Karpas-422 (cell line): ENCODE results near the gene OMD. TPM values are rescaled to one million over a fixed set of nuclear protein-coding genes. Genes with fewer than 3 reads are reported as not detected.
"Not testable (repeated sequence)": the region's sequence is repeated elsewhere in the genome, so short reads cannot be mapped to it uniquely, and the experiment has no call there.

Experiments used
- DNase-seq: peaks from one replicate; pipeline ENCODE4 v3.0.0-alpha.2; 2015
- H2AFZ ChIP-seq: fragments of 200-600 bp; sonication (generic); 2 replicates; pipeline ENCODE4 v1.6.1; 2014; ENCODE audit warnings: antibody characterized with exemption, low read length, mixed read lengths
- H3K27ac ChIP-seq: fragments of 200-600 bp; sonication (generic); 2 replicates; pipeline ENCODE4 v1.5.1; 2014; ENCODE audit warnings: mild to moderate bottlenecking, low read length, moderate library complexity
- H3K27me3 ChIP-seq: fragments of 200-600 bp; sonication (generic); 2 replicates; pipeline ENCODE4 v1.6.1; 2014; ENCODE audit warnings: low read length, mixed read lengths
- H3K36me3 ChIP-seq: fragments of 200-600 bp; sonication (generic); 2 replicates; pipeline ENCODE4 v1.6.1; 2014; ENCODE audit warnings: low read length, mixed read lengths; ENCODE audit not compliant: insufficient read depth
- H3K4me1 ChIP-seq: fragments of 200-600 bp; sonication (generic); 2 replicates; pipeline ENCODE4 v1.6.1; 2014; ENCODE audit warnings: mild to moderate bottlenecking, low read length, mixed read lengths
- H3K4me2 ChIP-seq: fragments of 200-600 bp; sonication (generic); 2 replicates; pipeline ENCODE4 v1.6.1; 2014; ENCODE audit warnings: low read length, low read depth, mild to moderate bottlenecking; ENCODE audit not compliant: poor library complexity, severe bottlenecking
- H3K4me3 ChIP-seq: fragments of 200-600 bp; sonication (generic); 2 replicates; pipeline ENCODE4 v1.5.1; 2014; ENCODE audit warnings: mild to moderate bottlenecking, antibody characterized with exemption, low read length, mixed read lengths
- H3K79me2 ChIP-seq: fragments of 200-600 bp; sonication (generic); 2 replicates; pipeline ENCODE4 v1.6.1; 2014; ENCODE audit warnings: mild to moderate bottlenecking, low read length, mixed read lengths
- H3K9ac ChIP-seq: fragments of 200-600 bp; sonication (generic); 2 replicates; pipeline ENCODE4 v1.6.0; 2014; ENCODE audit warnings: low read length
- H3K9me2 ChIP-seq: fragments of 200-600 bp; sonication (generic), shearing (Covaris generic); replicated peaks from 2 replicates; pipeline ENCODE4 v1.6.0; 2014; ENCODE audit warnings: mild to moderate bottlenecking, low read length, moderate library complexity; ENCODE audit not compliant: insufficient read depth
- H3K9me3 ChIP-seq: fragments of 300-700, 200-600 bp; sonication (generic); 2 replicates; pipeline ENCODE4 v1.6.1; 2014; ENCODE audit warnings: low read length, mixed read lengths
- H4K20me1 ChIP-seq: fragments of 200-600 bp; sonication (generic); 2 replicates; pipeline ENCODE4 v1.6.1; 2014; ENCODE audit warnings: mild to moderate bottlenecking, antibody characterized with exemption, low read length, low read depth; ENCODE audit not compliant: insufficient read depth
- total RNA-seq: library from RNA; depleted of rRNA; stranded (reverse); fragments of >200 nt; shearing (Covaris generic); gene quantifications from 2 replicates; pipeline ENCODE4 v1.2.3, GENCODE V29; 2014; ENCODE audit warnings: low replicate concordance

Gene OMD
- total RNA-seq, 1 experiment from 2014 or later: not detected

GRCh38 chr9:92429836-92430235 lies 5.6 kb upstream of the OMD start:
- no peaks in the 10 kb centered on the region for H3K9me3 ChIP-seq
- no peak overlapping the region for H3K4me2 ChIP-seq
- DNase-seq: no peak
- peaks cover 19% of the 10 kb centered on the region for H3K4me1 ChIP-seq
- no peaks in the 10 kb centered on the region for H3K36me3 ChIP-seq
- no peaks in the 10 kb centered on the region for H4K20me1 ChIP-seq
- H3K27ac ChIP-seq: no peak overlapping the region
- no peak overlapping the region for H2AFZ ChIP-seq
- H3K9me2 ChIP-seq: no peaks in the 10 kb centered on the region
- H3K79me2 ChIP-seq: peaks cover 7% of the 10 kb centered on the region; the same call in 1 of the 2 replicates
- H3K4me3 ChIP-seq: no peak overlapping the region
- no peaks in the 10 kb centered on the region for H3K27me3 ChIP-seq
- H3K9ac ChIP-seq: no peak overlapping the region

GRCh38 chr9:92426501-92427145 lies 2.4 kb upstream of the OMD start:
- Histone ChIP-seq H3K79me2 (peaks cover 15% of the 10 kb centered on the region), H3K4me3 (no peak overlapping the region), H3K27me3 (no peaks in the 10 kb centered on the region), H3K36me3 (no peaks in the 10 kb centered on the region), H3K4me2 (no peak overlapping the region), H4K20me1 (no peaks in the 10 kb centered on the region), H3K27ac (0 out of 2 replicates have a peak overlapping the region, but pooled peaks have one; percentile 27), H3K9me3 (no peaks in the 10 kb centered on the region), H3K9me2 (no peaks in the 10 kb centered on the region), H2AFZ (no peak overlapping the region), H3K9ac (no peak overlapping the region), H3K4me1 (peaks cover 42% of the 10 kb centered on the region)
- DNase-seq: no peak

- Histone ChIP-seq H3K4me2 (no peak overlapping the region), H4K20me1 (no peaks in the 10 kb centered on the region), H3K4me3 (no peak overlapping the region), H3K27ac (peak overlapping the region; percentile 15; the same call in 1 of the 2 replicates), H3K27me3 (no peaks in the 10 kb centered on the region), H3K9ac (no peak overlapping the region), H3K9me2 (no peaks in the 10 kb centered on the region), H3K79me2 (peaks cover 17% of the 10 kb centered on the region), H3K9me3 (no peaks in the 10 kb centered on the region), H3K36me3 (no peaks in the 10 kb centered on the region), H2AFZ (no peak overlapping the region), H3K4me1 (peaks cover 45% of the 10 kb centered on the region)
- no peak for DNase-seq
Observed at GRCh38 chr9:92425474-92425873, 1.2 kb upstream of the OMD start.

DNA sequence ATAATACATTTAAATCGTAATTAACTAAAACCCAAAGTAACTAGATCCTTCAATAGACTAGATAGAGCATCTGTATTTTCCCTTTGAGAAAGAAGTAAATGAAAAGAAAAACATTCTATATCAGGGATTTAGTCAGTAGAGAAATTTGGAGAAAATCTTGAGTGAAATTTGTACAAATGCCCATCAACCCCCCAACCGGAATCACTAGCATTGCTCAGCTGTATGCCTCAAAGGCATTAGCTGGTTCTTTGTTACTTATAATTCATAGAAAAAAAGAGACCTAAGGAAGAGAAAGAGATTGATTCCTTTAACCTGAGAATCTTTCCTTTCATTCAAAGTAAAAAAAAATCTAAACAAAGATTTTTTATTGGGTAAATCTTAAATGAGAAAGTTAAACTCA lies 659 bp downstream of the OMD start:
- Histone ChIP-seq H3K4me3 (no peak overlapping the region), H3K9me3 (no peaks in the 10 kb centered on the region), H3K36me3 (no peaks in the 10 kb centered on the region), H3K4me2 (no peak overlapping the region), H3K9me2 (no peaks in the 10 kb centered on the region), H3K27ac (peak overlapping the region; percentile 67), H3K79me2 (peaks cover 23% of the 10 kb centered on the region), H4K20me1 (no peaks in the 10 kb centered on the region), H2AFZ (no peak overlapping the region), H3K9ac (no peak overlapping the region), H3K27me3 (no peaks in the 10 kb centered on the region), H3K4me1 (peaks cover 45% of the 10 kb centered on the region)
- no peak for DNase-seq

DNA sequence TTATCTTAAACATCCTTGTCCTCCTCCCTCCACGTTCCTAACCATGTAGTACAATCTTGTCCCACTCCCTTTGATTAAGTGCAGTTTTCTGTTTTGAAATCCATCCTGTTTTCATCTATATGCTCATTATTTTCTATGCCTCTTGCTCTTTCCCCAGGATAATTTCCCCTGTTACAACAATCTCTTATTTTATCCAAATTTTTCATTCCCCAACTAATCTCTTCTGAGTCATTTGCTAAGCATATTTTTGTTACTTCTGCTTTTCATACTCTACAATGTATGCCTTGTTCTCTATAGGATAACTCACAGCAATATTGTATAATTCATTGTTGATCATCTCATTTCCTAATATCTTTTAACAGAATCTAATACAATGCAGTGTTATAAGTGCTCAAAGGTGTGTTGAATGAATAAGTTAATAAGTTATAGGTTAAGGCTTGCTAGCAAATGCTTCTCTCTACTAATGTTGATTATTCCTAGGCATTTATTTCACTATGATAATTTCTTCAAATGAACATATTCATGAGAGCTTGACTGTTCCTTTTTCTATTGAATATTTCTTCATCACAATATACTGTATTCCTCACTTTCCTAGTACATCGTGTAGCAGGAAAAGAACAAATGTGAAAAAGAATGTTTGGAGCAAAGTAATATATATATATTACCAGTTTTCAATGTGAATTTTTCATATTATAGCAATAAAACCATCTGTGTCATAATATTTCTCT lies 1.5 kb downstream of the OMD start:
- Histone ChIP-seq H3K27me3 (no peaks in the 10 kb centered on the region), H4K20me1 (no peaks in the 10 kb centered on the region), H3K9me2 (no peaks in the 10 kb centered on the region), H3K27ac (peak overlapping the region; percentile 67), H2AFZ (no peak overlapping the region), H3K4me3 (no peak overlapping the region), H3K79me2 (peaks cover 19% of the 10 kb centered on the region), H3K9ac (no peak overlapping the region), H3K4me2 (peak overlapping the region; percentile 59), H3K9me3 (no peaks in the 10 kb centered on the region), H3K4me1 (peaks cover 45% of the 10 kb centered on the region), H3K36me3 (no peaks in the 10 kb centered on the region)
- peak; percentile 69 for DNase-seq

- no peaks in the 10 kb centered on the region for H3K9me3 ChIP-seq
- no peaks in the 10 kb centered on the region for H3K27me3 ChIP-seq
- peak; percentile 82 for DNase-seq
- H3K9me2 ChIP-seq: no peaks in the 10 kb centered on the region
- H3K4me2 ChIP-seq: peak overlapping the region; percentile 70
- 0 out of 2 replicates have a peak overlapping the region, but pooled peaks have one; percentile 11 for H3K4me3 ChIP-seq
- peaks cover 37% of the 10 kb centered on the region for H3K4me1 ChIP-seq
- no peaks in the 10 kb centered on the region for H4K20me1 ChIP-seq
- peaks cover 35% of the 10 kb centered on the region for H3K79me2 ChIP-seq
- H3K9ac ChIP-seq: peak overlapping the region; percentile 11; the same call in 1 of the 2 replicates
- peak overlapping the region; percentile 79 for H3K27ac ChIP-seq
- no peak overlapping the region for H2AFZ ChIP-seq
- H3K36me3 ChIP-seq: no peaks in the 10 kb centered on the region
Observed at GRCh38 chr9:92414566-92414965, 9.7 kb downstream of the OMD start.

DNA sequence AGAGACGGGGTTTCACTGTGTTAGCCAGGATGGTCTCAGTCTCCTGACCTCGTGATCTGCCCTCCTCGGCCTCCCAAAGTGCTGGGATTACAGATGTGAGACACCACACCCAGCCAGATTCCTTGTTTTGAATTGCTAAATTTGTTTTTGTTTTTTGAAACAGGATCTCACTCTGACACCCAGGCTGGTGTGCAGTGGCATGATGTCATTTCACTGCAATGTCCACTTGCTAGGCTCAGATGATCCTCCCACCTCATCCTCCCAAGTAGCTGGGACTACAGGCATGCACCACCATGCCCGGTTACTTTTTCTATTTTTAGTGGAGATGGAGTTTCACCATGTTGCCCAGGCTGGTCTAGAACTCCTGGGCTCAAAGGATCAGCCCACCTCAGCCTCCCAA lies 13.1 kb downstream of the OMD start:
- not testable (repeated sequence) for H3K4me3 ChIP-seq, H3K27me3 ChIP-seq, DNase-seq, H3K9ac ChIP-seq, H4K20me1 ChIP-seq, H3K4me2 ChIP-seq, H3K36me3 ChIP-seq, H3K9me2 ChIP-seq, H3K9me3 ChIP-seq, H2AFZ ChIP-seq
- H3K79me2 ChIP-seq: peaks cover 59% of the 10 kb centered on the region
- H3K27ac ChIP-seq: peak overlapping the region; percentile 64
- peaks cover 55% of the 10 kb centered on the region for H3K4me1 ChIP-seq

DNA sequence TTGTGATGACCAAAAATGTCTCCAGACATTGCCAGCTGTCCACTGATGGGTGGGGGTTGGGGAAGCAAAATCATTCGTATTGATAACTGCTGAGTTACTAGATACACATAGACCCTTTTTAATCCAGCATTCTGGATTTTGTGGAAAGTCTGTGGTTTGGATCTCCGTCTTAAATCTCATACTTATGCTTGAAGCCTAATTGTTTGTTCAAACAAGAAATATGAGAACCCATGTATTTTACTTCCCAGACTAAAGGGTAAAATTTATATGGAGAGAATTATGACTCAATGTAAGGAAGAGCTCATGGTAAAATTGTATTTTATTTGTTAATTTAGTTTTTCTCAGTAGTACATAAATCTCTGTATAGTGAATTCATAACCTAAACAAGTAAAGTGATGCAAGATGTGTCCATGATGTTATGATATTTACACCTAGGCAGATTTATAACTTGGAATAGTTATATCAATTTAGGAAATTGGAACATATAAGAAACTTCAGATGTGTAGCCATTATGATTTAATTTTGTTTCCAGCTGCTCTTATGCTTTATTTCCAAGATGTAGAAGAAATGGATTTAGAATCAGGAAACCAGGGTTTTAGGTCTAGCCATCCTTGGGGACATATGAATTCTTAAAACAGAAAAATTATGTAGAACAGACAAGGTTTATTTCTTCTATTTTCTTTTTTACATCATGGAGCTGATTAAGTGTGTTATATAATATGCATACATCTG lies 15.4 kb downstream of the OMD start:
- Histone ChIP-seq H3K9ac (no peak overlapping the region), H4K20me1 (no peaks in the 10 kb centered on the region), H3K27me3 (no peaks in the 10 kb centered on the region), H3K4me1 (peaks cover 63% of the 10 kb centered on the region), H3K4me2 (no peak overlapping the region), H3K36me3 (no peaks in the 10 kb centered on the region), H3K4me3 (no peak overlapping the region), H3K79me2 (peaks cover 66% of the 10 kb centered on the region), H3K9me3 (no peaks in the 10 kb centered on the region), H3K27ac (peak overlapping the region; percentile 42; the same call in 1 of the 2 replicates), H2AFZ (no peak overlapping the region), H3K9me2 (no peaks in the 10 kb centered on the region)
- no peak for DNase-seq
